Measurements from ENCODE around the gene ZNF850. TPM values are rescaled to one million over a fixed set of nuclear protein-coding genes. Genes with fewer than 3 reads are reported as not detected.

ZNF850 gene
- total and polyA plus RNA-seq, 2 of the 8 experiments (the other 6 are each of a cell fraction or from before 2014, with no cell fraction given) = 6.7 to 21.2 TPM

GRCh38 chr19:36797786-36798108 is 25.1 kb upstream of the ZNF850 start:
- Histone ChIP-seq H3K18ac (ENCODE audit: extremely low read depth, low read length) (no peak overlapping the region), H4K91ac (replicated peaks; ENCODE audit: insufficient read length, low read length) (no peak overlapping the region), H4K20me1 (replicated peaks in 1 of 2; ENCODE audit: control insufficient read depth in 1 of 2, insufficient read depth in 2 of 2, low read length in 2 of 2) (no peaks in the 10 kb centered on the region), H4K8ac (ENCODE audit: extremely low read depth, insufficient read depth, low read length) (peak overlapping the region; percentile 98), H2AFZ (ENCODE audit: low read length) (peak overlapping the region; percentile 88; the same call in 1 of the 2 replicates), H3K4me1 (replicated peaks in 1 of 4; ENCODE audit: control insufficient read depth in 3 of 4, insufficient read depth in 4 of 4, low read length in 3 of 4) (no peaks in the 10 kb centered on the region), H2BK5ac (ENCODE audit: low read depth, low read length) (peak overlapping the region; percentile 86; the same call in 1 of the 2 replicates), H3K56ac (replicated peaks; ENCODE audit: insufficient read length, low read depth, low read length) (no peak overlapping the region), H3K4ac (replicated peaks; ENCODE audit: insufficient read length, low read depth, low read length) (no peak overlapping the region), H3K23me2 (ENCODE audit: low read depth, low read length) (peaks cover 1% of the 10 kb centered on the region; the same call in 1 of the 2 replicates), H3K9me3 (ENCODE audit: insufficient read depth in 2 of 2, low read depth in 1 of 2, low read length in 1 of 2) (peaks cover 16 to 20% of the 10 kb centered on the region in 2 experiments; a peak in 3 of 4 replicates), H3K9ac (replicated peaks in 1 of 4; ENCODE audit: extremely low read depth in 1 of 4, low read depth in 3 of 4, low read length in 3 of 4) (peak overlapping the region; percentile 72 to 97 (median 93)), H2BK20ac (ENCODE audit: low read length) (no peak overlapping the region), H3K27ac (ENCODE audit: low read depth, low read length) (peak overlapping the region; percentile 96), H2BK120ac (replicated peaks; ENCODE audit: low read depth, low read length) (no peak overlapping the region), H3K36me3 (ENCODE audit: control insufficient read depth in 2 of 4, insufficient read depth in 4 of 4, low read length in 3 of 4) (peaks cover 0 to 17% (median 3%) of the 10 kb centered on the region in 4 experiments; a peak in 5 of 8 replicates), H3K27me3 (replicated peaks in 1 of 4; ENCODE audit: control insufficient read depth in 3 of 4, extremely low read depth in 1 of 4, insufficient read depth in 3 of 4, low read length in 3 of 4) (no peaks in the 10 kb centered on the region), H3K23ac (ENCODE audit: insufficient read length) (no peak overlapping the region), H2BK12ac (ENCODE audit: low read depth, low read length) (no peak overlapping the region), H3K14ac (ENCODE audit: insufficient read length) (no peak overlapping the region), H4K5ac (ENCODE audit: insufficient read length, low read depth, low read length) (no peak overlapping the region), H3K4me3 (ENCODE audit: extremely low read depth in 1 of 4, insufficient read depth in 2 of 4, low read depth in 3 of 4, low read length in 4 of 4) (peak overlapping the region; percentile 91 to 99 (median 97)), H2BK15ac (ENCODE audit: low read length) (no peak overlapping the region), H3K79me2 (ENCODE audit: control insufficient read depth in 1 of 2, insufficient read depth in 2 of 2, low read length in 2 of 2) (peaks cover 7 to 30% of the 10 kb centered on the region in 2 experiments; a peak in 3 of 4 replicates), H3K79me1 (ENCODE audit: low read depth, low read length) (peaks cover 2% of the 10 kb centered on the region; the same call in 1 of the 2 replicates), H2AK5ac (ENCODE audit: low read depth, low read length) (no peak overlapping the region), H3K4me2 (ENCODE audit: insufficient read depth in 1 of 2, low read depth in 2 of 2, low read length in 2 of 2) (peak overlapping the region; percentile 33 to 65)
- CTCF ChIA-PET (ENCODE audit: partially characterized antibody) = no interaction called here
- no peak for FAIRE-seq
- no peak for DNase-seq (ENCODE audit: low read depth in 1 of 2, low spot score in 2 of 2)
- 9% methylated on average over 9 of the region's 9 CpGs; no CpG with 5 or more reads in 1 of the 2 experiments for WGBS, 2 experiments (ENCODE audit: extremely low coverage in 1 of 2, insufficient coverage in 1 of 2, insufficient read length in 1 of 2, insufficient replicate concordance in 2 of 2, low coverage in 1 of 2, low lambda C conversion rate in 2 of 2, missing lambda C conversion rate in 1 of 2)
- POLR2A ChIA-PET (ENCODE audit: partially characterized antibody) = interaction anchor here (0.9 to 2.3 kb wide), 12 partner anchors 8 to 583 kb away, joined by 3 to 25 read pairs (median 5); partner anchors contain the start of genes ZNF345, ZNF565, ZNF566 and ZNF790
- TF ChIP-seq BCL11A (IDR thresholded peaks at IDR 0.05; ENCODE audit: low read depth in 2 of 2, low read length in 2 of 2) (no peak), POLR2A (IDR thresholded peaks at IDR 0.05; ENCODE audit: control extremely low read depth in 1 of 2, low read depth in 2 of 2, low read length in 2 of 2) (peak in 1 of 2 experiments; percentile 6; a peak in 1 of 3 replicates), SP4 (IDR thresholded peaks at IDR 0.05; ENCODE audit: low read length) (no peak), ASH2L (IDR thresholded peaks at IDR 0.05; ENCODE audit: low read length) (peak; percentile 5), SIN3A (conservative IDR thresholded peaks at IDR 0.05 in 1 of 2, IDR thresholded peaks at IDR 0.05 in 1 of 2; ENCODE audit: low read depth in 1 of 2, low read length in 2 of 2) (0 out of 4 replicates have a peak, but pooled peaks of 1 of the 2 experiments have one; percentile 17), BRCA1 (IDR thresholded peaks at IDR 0.05; ENCODE audit: low read depth, low read length) (peak; percentile 19; the same call in 1 of the 2 replicates), CHD2 (IDR thresholded peaks at IDR 0.05; ENCODE audit: low read length) (peak; percentile 45; the same call in 1 of the 2 replicates), POLR2AphosphoS5 (IDR thresholded peaks at IDR 0.05; ENCODE audit: low read depth, low read length) (no peak), ATF2 (IDR thresholded peaks at IDR 0.05; ENCODE audit: low read length) (0 out of 2 replicates have a peak, but pooled peaks have one; percentile 29)

Measured in H1 (cell line).